NCI-H1105 treated with DMSO at 0.1 percent for 48 hours (cell line): Measurements from ENCODE around the gene TRAF3IP3.
"Not testable (repeated sequence)": the region's sequence is repeated elsewhere in the genome, so short reads cannot be mapped to it uniquely, and the experiment has no call there.

ENCODE experiments used
- DNase-seq: peaks from one replicate; lab custom pipeline; 2025; lab: John Stamatoyannopoulos, UW

The TRAF3IP3 gene

GRCh38 chr1:209768354-209768774, 12.5 kb downstream of the TRAF3IP3 start:
- no peak for DNase-seq

- DNase-seq = no peak
Measured at GRCh38 chr1:209769171-209769904, 13.5 kb downstream of the TRAF3IP3 start.

- DNase-seq = no peak
Measured at GRCh38 chr1:209769971-209770370, 14.1 kb downstream of the TRAF3IP3 start.

- no peak for DNase-seq
Measured at GRCh38 chr1:209770636-209771415, 15.0 kb downstream of the TRAF3IP3 start.

GRCh38 chr1:209772126-209772525, 16.3 kb downstream of the TRAF3IP3 start:
- DNase-seq = no peak

GRCh38 chr1:209774592-209774991, 18.7 kb downstream of the TRAF3IP3 start:
- no peak for DNase-seq

- no peak for DNase-seq
Measured at GRCh38 chr1:209775678-209776077, 19.8 kb downstream of the TRAF3IP3 start.

- no peak for DNase-seq
Measured at GRCh38 chr1:209777587-209777986, 21.7 kb downstream of the TRAF3IP3 start.

GRCh38 chr1:209778102-209778501, 22.2 kb downstream of the TRAF3IP3 start:
- DNase-seq = no peak

- no peak for DNase-seq
Measured at GRCh38 chr1:209780268-209780667, 24.4 kb downstream of the TRAF3IP3 start.

- DNase-seq = no peak
Measured at GRCh38 chr1:209783386-209783785, 27.5 kb downstream of the TRAF3IP3 start.

GRCh38 chr1:209784265-209785169, 28.7 kb downstream of the TRAF3IP3 start, which contains the start of gene C1orf74:
C1orf74 (minus strand) TSS chr1:209784559; CDS start chr1:209783634, 925 bp downstream.
- peak; percentile 98 for DNase-seq

- DNase-seq = no peak
Measured at GRCh38 chr1:209785592-209785991, 29.7 kb downstream of the TRAF3IP3 start.

GRCh38 chr1:209786146-209786545, 30.3 kb downstream of the TRAF3IP3 start:
- no peak for DNase-seq

- DNase-seq = no peak
Measured at GRCh38 chr1:209787551-209787950, 31.7 kb downstream of the TRAF3IP3 start.

- DNase-seq = no peak
Measured at GRCh38 chr1:209789245-209789644, 33.4 kb downstream of the TRAF3IP3 start.

GRCh38 chr1:209790286-209791193, 34.7 kb downstream of the TRAF3IP3 start:
- DNase-seq = no peak

GRCh38 chr1:209791920-209792319, 36.1 kb downstream of the TRAF3IP3 start:
- no peak for DNase-seq

GRCh38 chr1:209793711-209794110, 37.9 kb downstream of the TRAF3IP3 start:
- DNase-seq = not testable (repeated sequence)

GRCh38 chr1:209797978-209798639, 42.3 kb downstream of the TRAF3IP3 start:
- no peak for DNase-seq
